ENCODE results near the gene AP2A1. TPM values are rescaled to one million over a fixed set of nuclear protein-coding genes. Genes with fewer than 3 reads are reported as not detected.
A peak's percentile ranks its signal among the peaks of the same experiment; 100 is the strongest.

Gene AP2A1
- total RNA-seq, 3 donors from 2014 or later (not counting 1 experiment from before 2014, with no cell fraction given), result 137 to 163 (median 161) TPM

- no peaks in the 10 kb centered on the region for H3K27me3 ChIP-seq (ENCODE audit: control insufficient read depth, insufficient read depth, low read length)
- ATAC-seq, result no peak
- Mint-ChIP-seq H3K4me1 (no peaks in the 10 kb centered on the region), H3K27ac (no peak overlapping the region), H3K9me3 (no peaks in the 10 kb centered on the region), H3K27me3 (ENCODE audit: low read depth in 2 of 2) (no peaks in the 10 kb centered on the region), H3K4me3 (no peak overlapping the region), H3K36me3 (no peaks in the 10 kb centered on the region)
- DNase-seq, result no peak
- 95% methylated on average over 22 of the region's 23 CpGs for WGBS (ENCODE audit: insufficient coverage)
- no peak overlapping the region for H3K4me3 ChIP-seq (ENCODE audit: low read length)
- no peak overlapping the region for H3K27ac ChIP-seq (ENCODE audit: low read length)
- no peak for TF ChIP-seq CTCF (IDR thresholded peaks at IDR 0.05)
- H3K9me3 ChIP-seq (ENCODE audit: control insufficient read depth, insufficient read depth, low read length), result no peaks in the 10 kb centered on the region
- intact Hi-C loops (cut with micrococcal nuclease), result no loop called here
- no peaks in the 10 kb centered on the region for H3K4me1 ChIP-seq (ENCODE audit: control insufficient read depth, insufficient read depth, low read length)
- no peaks in the 10 kb centered on the region for H3K36me3 ChIP-seq (ENCODE audit: control insufficient read depth, insufficient read depth, low read length)
Measured at GRCh38 chr19:49727217-49728030, 39.4 kb upstream of the AP2A1 start.

- Histone ChIP-seq H3K4me3 (ENCODE audit: low read length) (no peak overlapping the region), H3K36me3 (ENCODE audit: control insufficient read depth, insufficient read depth, low read length) (no peaks in the 10 kb centered on the region), H3K4me1 (ENCODE audit: control insufficient read depth, insufficient read depth, low read length) (no peaks in the 10 kb centered on the region), H3K9me3 (ENCODE audit: control insufficient read depth, insufficient read depth, low read length) (no peaks in the 10 kb centered on the region), H3K27ac (ENCODE audit: low read length) (no peak overlapping the region), H3K27me3 (ENCODE audit: control insufficient read depth, insufficient read depth, low read length) (no peaks in the 10 kb centered on the region)
- intact Hi-C loops (cut with micrococcal nuclease), result no loop called here
- Mint-ChIP-seq H3K36me3 (no peaks in the 10 kb centered on the region), H3K4me3 (no peak overlapping the region), H3K27ac (no peak overlapping the region), H3K9me3 (no peaks in the 10 kb centered on the region), H3K27me3 (ENCODE audit: low read depth in 2 of 2) (no peaks in the 10 kb centered on the region), H3K4me1 (no peaks in the 10 kb centered on the region)
- TF ChIP-seq CTCF (IDR thresholded peaks at IDR 0.05), result no peak
- WGBS (ENCODE audit: insufficient coverage), result 12% methylated on average over 4 of the region's 5 CpGs
- no peak for ATAC-seq
- DNase-seq, result no peak
Measured at GRCh38 chr19:49730166-49730565, 36.6 kb upstream of the AP2A1 start.

GRCh38 chr19:49738268-49738667 is 28.5 kb upstream of the AP2A1 start:
- Histone ChIP-seq H3K36me3 (ENCODE audit: control insufficient read depth, insufficient read depth, low read length) (no peaks in the 10 kb centered on the region), H3K4me1 (ENCODE audit: control insufficient read depth, insufficient read depth, low read length) (peaks cover 15% of the 10 kb centered on the region), H3K9me3 (ENCODE audit: control insufficient read depth, insufficient read depth, low read length) (no peaks in the 10 kb centered on the region), H3K4me3 (ENCODE audit: low read length) (no peak overlapping the region), H3K27ac (ENCODE audit: low read length) (no peak overlapping the region), H3K27me3 (ENCODE audit: control insufficient read depth, insufficient read depth, low read length) (no peaks in the 10 kb centered on the region)
- Mint-ChIP-seq H3K27me3 (ENCODE audit: low read depth in 2 of 2) (no peaks in the 10 kb centered on the region), H3K27ac (no peak overlapping the region), H3K4me3 (no peak overlapping the region), H3K36me3 (no peaks in the 10 kb centered on the region), H3K9me3 (no peaks in the 10 kb centered on the region), H3K4me1 (peaks cover 5 to 7% of the 10 kb centered on the region in 2 donors)
- ATAC-seq, result no peak
- TF ChIP-seq CTCF (IDR thresholded peaks at IDR 0.05), result no peak
- no peak for DNase-seq
- intact Hi-C loops (cut with micrococcal nuclease), result no loop called here
- 84% methylated on average over 4 of the region's 4 CpGs for WGBS (ENCODE audit: insufficient coverage)

GRCh38 chr19:49739098-49739497 is 27.7 kb upstream of the AP2A1 start:
- ATAC-seq (peak in 1 of 3 donors; percentile 63), DNase-seq (no peak)
- peaks cover 15% of the 10 kb centered on the region for H3K4me1 ChIP-seq (ENCODE audit: control insufficient read depth, insufficient read depth, low read length)
- Mint-ChIP-seq H3K4me1 (peaks cover 5 to 7% of the 10 kb centered on the region in 2 donors), H3K27ac (peak overlapping the region; percentile 16 to 77), H3K4me3 (no peak overlapping the region), H3K36me3 (no peaks in the 10 kb centered on the region), H3K9me3 (no peaks in the 10 kb centered on the region), H3K27me3 (ENCODE audit: low read depth in 2 of 2) (no peaks in the 10 kb centered on the region)
- H3K27me3 ChIP-seq (ENCODE audit: control insufficient read depth, insufficient read depth, low read length), result no peaks in the 10 kb centered on the region
- H3K9me3 ChIP-seq (ENCODE audit: control insufficient read depth, insufficient read depth, low read length), result no peaks in the 10 kb centered on the region
- no peak overlapping the region for H3K4me3 ChIP-seq (ENCODE audit: low read length)
- intact Hi-C loops (cut with micrococcal nuclease), result no loop called here
- no peaks in the 10 kb centered on the region for H3K36me3 ChIP-seq (ENCODE audit: control insufficient read depth, insufficient read depth, low read length)
- no peak for TF ChIP-seq CTCF (IDR thresholded peaks at IDR 0.05)
- WGBS (ENCODE audit: insufficient coverage), result 30% methylated on average over 1 of the region's 1 CpG
- no peak overlapping the region for H3K27ac ChIP-seq (ENCODE audit: low read length)
